ENCODE measurements around the gene FGGY. TPM values are rescaled to one million over a fixed set of nuclear protein-coding genes. Genes with fewer than 3 reads are reported as not detected.
"Not testable (repeated sequence)": the region's sequence is repeated elsewhere in the genome, so short reads cannot be mapped to it uniquely, and the experiment has no call there.

Gene FGGY
- total RNA-seq, 1 experiment from 2014 or later = 12.0 TPM

DNA sequence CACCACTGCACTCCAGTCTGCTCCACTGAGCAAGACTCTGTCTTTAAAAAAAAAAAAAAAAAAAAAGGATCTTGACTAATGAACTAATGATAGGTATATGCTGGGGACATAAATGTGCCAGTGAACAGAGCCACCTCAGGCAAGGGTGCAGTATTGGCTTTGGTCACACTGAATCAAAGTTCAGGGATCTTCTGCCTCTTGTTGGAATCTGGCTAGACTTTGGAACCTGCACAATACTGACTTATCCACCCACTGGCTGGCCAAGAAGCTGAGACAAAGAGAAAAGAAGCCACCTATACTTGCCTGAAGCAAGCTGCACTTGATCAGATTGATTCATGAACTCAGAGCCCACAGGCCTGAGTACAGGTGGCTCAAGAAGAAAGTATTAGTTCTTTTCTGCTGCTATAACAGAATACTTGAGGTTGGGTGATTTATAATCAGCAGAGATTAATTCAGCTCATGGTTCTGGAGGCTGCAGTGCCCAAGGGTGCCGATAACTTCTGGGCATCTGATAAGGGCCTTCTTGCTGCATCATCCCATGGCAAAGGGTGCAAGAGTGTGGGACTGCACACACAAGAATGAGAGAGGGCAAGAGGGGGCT is 172.0 kb downstream of the FGGY start:
- TF ChIP-seq CBFB (CRISPR knock-in tag; IDR thresholded peaks at IDR 0.05; ENCODE audit: low read depth) = no peak
- TF ChIP-seq, protein P1, sequence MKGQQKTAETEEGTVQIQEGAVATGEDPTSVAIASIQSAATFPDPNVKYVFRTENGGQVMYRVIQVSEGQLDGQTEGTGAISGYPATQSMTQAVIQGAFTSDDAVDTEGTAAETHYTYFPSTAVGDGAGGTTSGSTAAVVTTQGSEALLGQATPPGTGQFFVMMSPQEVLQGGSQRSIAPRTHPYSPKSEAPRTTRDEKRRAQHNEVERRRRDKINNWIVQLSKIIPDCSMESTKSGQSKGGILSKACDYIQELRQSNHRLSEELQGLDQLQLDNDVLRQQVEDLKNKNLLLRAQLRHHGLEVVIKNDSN (CRISPR knock-in tag; IDR thresholded peaks at IDR 0.05) = no peak
- TF ChIP-seq TCF7 (CRISPR knock-in tag; IDR thresholded peaks at IDR 0.05; ENCODE audit: low read depth) = no peak
- TF ChIP-seq FOXJ3 (CRISPR knock-in tag; IDR thresholded peaks at IDR 0.05; ENCODE audit: borderline replicate concordance) = no peak
- TF ChIP-seq CDX4 (CRISPR knock-in tag; IDR thresholded peaks at IDR 0.05; ENCODE audit: borderline replicate concordance) = no peak
- no peak for TF ChIP-seq ZNF138 (CRISPR knock-in tag; conservative IDR thresholded peaks at IDR 0.05)
- TF ChIP-seq FOXK1 (CRISPR knock-in tag; IDR thresholded peaks at IDR 0.05) = no peak
- TF ChIP-seq RORB (CRISPR knock-in tag; IDR thresholded peaks at IDR 0.05) = no peak
- TF ChIP-seq, protein P2, sequence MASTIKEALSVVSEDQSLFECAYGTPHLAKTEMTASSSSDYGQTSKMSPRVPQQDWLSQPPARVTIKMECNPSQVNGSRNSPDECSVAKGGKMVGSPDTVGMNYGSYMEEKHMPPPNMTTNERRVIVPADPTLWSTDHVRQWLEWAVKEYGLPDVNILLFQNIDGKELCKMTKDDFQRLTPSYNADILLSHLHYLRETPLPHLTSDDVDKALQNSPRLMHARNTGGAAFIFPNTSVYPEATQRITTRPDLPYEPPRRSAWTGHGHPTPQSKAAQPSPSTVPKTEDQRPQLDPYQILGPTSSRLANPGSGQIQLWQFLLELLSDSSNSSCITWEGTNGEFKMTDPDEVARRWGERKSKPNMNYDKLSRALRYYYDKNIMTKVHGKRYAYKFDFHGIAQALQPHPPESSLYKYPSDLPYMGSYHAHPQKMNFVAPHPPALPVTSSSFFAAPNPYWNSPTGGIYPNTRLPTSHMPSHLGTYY (CRISPR knock-in tag; IDR thresholded peaks at IDR 0.05) = no peak
- TF ChIP-seq, protein P3, sequence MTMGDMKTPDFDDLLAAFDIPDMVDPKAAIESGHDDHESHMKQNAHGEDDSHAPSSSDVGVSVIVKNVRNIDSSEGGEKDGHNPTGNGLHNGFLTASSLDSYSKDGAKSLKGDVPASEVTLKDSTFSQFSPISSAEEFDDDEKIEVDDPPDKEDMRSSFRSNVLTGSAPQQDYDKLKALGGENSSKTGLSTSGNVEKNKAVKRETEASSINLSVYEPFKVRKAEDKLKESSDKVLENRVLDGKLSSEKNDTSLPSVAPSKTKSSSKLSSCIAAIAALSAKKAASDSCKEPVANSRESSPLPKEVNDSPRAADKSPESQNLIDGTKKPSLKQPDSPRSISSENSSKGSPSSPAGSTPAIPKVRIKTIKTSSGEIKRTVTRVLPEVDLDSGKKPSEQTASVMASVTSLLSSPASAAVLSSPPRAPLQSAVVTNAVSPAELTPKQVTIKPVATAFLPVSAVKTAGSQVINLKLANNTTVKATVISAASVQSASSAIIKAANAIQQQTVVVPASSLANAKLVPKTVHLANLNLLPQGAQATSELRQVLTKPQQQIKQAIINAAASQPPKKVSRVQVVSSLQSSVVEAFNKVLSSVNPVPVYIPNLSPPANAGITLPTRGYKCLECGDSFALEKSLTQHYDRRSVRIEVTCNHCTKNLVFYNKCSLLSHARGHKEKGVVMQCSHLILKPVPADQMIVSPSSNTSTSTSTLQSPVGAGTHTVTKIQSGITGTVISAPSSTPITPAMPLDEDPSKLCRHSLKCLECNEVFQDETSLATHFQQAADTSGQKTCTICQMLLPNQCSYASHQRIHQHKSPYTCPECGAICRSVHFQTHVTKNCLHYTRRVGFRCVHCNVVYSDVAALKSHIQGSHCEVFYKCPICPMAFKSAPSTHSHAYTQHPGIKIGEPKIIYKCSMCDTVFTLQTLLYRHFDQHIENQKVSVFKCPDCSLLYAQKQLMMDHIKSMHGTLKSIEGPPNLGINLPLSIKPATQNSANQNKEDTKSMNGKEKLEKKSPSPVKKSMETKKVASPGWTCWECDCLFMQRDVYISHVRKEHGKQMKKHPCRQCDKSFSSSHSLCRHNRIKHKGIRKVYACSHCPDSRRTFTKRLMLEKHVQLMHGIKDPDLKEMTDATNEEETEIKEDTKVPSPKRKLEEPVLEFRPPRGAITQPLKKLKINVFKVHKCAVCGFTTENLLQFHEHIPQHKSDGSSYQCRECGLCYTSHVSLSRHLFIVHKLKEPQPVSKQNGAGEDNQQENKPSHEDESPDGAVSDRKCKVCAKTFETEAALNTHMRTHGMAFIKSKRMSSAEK (CRISPR knock-in tag; IDR thresholded peaks at IDR 0.05; ENCODE audit: borderline replicate concordance) = no peak
- no peak overlapping the region for H3K27ac Mint-ChIP-seq
- ATAC-seq (no peak), DNase-seq (ENCODE audit: low spot score) (no peak)
- no peaks in the 10 kb centered on the region; the same call in 1 of the 2 replicates for H3K27me3 Mint-ChIP-seq (ENCODE audit: low read depth)
- H3K4me3 Mint-ChIP-seq = no peak overlapping the region
- ChIA-PET POLR2A (no interaction called here), CTCF (no interaction called here)
- peaks cover 42% of the 10 kb centered on the region for H3K9me3 Mint-ChIP-seq
- no peaks in the 10 kb centered on the region; the same call in 1 of the 2 replicates for H3K4me1 Mint-ChIP-seq
- peaks cover 19% of the 10 kb centered on the region for H3K36me3 Mint-ChIP-seq

DNA sequence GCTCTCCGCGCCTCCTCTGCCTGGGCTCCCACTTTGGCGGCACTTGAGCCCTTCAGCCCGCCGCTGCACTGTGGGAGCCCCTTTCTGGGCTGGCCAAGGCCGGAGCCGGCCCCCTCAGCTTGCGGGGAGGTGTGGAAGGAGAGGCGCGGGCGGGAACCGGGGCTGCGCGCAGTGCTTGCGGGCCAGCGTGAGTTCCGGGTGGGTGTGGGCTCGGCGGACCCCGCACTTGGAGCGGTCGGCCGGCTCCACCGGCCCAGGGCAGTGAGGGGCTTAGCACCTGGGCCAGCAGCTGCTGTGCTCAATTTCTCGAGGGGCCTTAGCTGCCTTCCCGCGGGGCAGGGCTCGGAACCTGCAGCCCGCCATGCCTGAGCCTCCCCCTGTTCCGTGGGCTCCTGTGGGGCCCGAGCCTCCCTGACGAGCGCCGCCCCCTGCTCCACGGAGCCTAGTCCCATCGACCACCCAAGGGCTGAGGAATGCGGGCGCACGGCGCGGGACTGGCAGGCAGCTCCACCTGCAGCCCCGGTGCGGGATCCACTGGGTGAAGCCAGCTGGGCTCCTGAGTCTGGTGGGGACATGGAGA is 175.2 kb downstream of the FGGY start:
- peaks cover 37% of the 10 kb centered on the region for H3K9me3 Mint-ChIP-seq
- H3K4me3 Mint-ChIP-seq; H3K27me3 Mint-ChIP-seq (ENCODE audit: low read depth); DNase-seq (ENCODE audit: low spot score); CTCF ChIA-PET; H3K27ac Mint-ChIP-seq; H3K4me1 Mint-ChIP-seq; ATAC-seq; POLR2A ChIA-PET: not testable (repeated sequence)
- peaks cover 19% of the 10 kb centered on the region for H3K36me3 Mint-ChIP-seq

- H3K9me3 Mint-ChIP-seq = peaks cover 32% of the 10 kb centered on the region
- H3K4me1 Mint-ChIP-seq = peaks cover 3% of the 10 kb centered on the region
- ATAC-seq (no peak), DNase-seq (ENCODE audit: low spot score) (no peak)
- H3K27ac Mint-ChIP-seq = no peak overlapping the region
- POLR2A ChIA-PET = no interaction called here
- CTCF ChIA-PET = no interaction called here
- H3K36me3 Mint-ChIP-seq = peaks cover 19% of the 10 kb centered on the region
- H3K27me3 Mint-ChIP-seq (ENCODE audit: low read depth) = no peaks in the 10 kb centered on the region; the same call in 1 of the 2 replicates
- H3K4me3 Mint-ChIP-seq = no peak overlapping the region
- no peak for TF ChIP-seq SMAD4 (CRISPR knock-in tag; IDR thresholded peaks at IDR 0.05)
- TF ChIP-seq GRHL2 (CRISPR knock-in tag; IDR thresholded peaks at IDR 0.05; ENCODE audit: insufficient replicate concordance, severe bottlenecking) = no peak
- TF ChIP-seq TCF7 (CRISPR knock-in tag; IDR thresholded peaks at IDR 0.05; ENCODE audit: low read depth) = no peak
- no peak for TF ChIP-seq CBFB (CRISPR knock-in tag; IDR thresholded peaks at IDR 0.05; ENCODE audit: low read depth)
- TF ChIP-seq PRRX2 (CRISPR knock-in tag; IDR thresholded peaks at IDR 0.05) = no peak
- no peak for TF ChIP-seq CTCF (IDR thresholded peaks at IDR 0.05)
- TF ChIP-seq RELA (CRISPR knock-in tag; IDR thresholded peaks at IDR 0.05; ENCODE audit: borderline replicate concordance) = no peak
- no peak for TF ChIP-seq ZMAT4 (CRISPR knock-in tag; IDR thresholded peaks at IDR 0.05)
- TF ChIP-seq MYBL2 (CRISPR knock-in tag; IDR thresholded peaks at IDR 0.05) = no peak
- TF ChIP-seq SOX15 (CRISPR knock-in tag; IDR thresholded peaks at IDR 0.05) = no peak
- no peak for TF ChIP-seq SP1 (CRISPR knock-in tag; conservative IDR thresholded peaks at IDR 0.05)
- TF ChIP-seq OVOL2 (CRISPR knock-in tag; IDR thresholded peaks at IDR 0.05; ENCODE audit: borderline replicate concordance) = no peak
- no peak for TF ChIP-seq CREM (CRISPR knock-in tag; IDR thresholded peaks at IDR 0.05)
- no peak for TF ChIP-seq NR3C1 (CRISPR knock-in tag; conservative IDR thresholded peaks at IDR 0.05; ENCODE audit: low read depth)
- TF ChIP-seq, protein P4, sequence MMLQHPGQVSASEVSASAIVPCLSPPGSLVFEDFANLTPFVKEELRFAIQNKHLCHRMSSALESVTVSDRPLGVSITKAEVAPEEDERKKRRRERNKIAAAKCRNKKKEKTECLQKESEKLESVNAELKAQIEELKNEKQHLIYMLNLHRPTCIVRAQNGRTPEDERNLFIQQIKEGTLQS (CRISPR knock-in tag; conservative IDR thresholded peaks at IDR 0.05) = no peak
These were observed 176.9 kb downstream of the FGGY start for GRCh38 chr1:59473831-59474230.

Measured in WTC11 (cell line).